ENCODE data around the gene ANKK1.

GRCh38 chr11:113376156-113376555 lies 11.4 kb upstream of the ANKK1 start:
- TF ChIP-seq, protein P1, sequence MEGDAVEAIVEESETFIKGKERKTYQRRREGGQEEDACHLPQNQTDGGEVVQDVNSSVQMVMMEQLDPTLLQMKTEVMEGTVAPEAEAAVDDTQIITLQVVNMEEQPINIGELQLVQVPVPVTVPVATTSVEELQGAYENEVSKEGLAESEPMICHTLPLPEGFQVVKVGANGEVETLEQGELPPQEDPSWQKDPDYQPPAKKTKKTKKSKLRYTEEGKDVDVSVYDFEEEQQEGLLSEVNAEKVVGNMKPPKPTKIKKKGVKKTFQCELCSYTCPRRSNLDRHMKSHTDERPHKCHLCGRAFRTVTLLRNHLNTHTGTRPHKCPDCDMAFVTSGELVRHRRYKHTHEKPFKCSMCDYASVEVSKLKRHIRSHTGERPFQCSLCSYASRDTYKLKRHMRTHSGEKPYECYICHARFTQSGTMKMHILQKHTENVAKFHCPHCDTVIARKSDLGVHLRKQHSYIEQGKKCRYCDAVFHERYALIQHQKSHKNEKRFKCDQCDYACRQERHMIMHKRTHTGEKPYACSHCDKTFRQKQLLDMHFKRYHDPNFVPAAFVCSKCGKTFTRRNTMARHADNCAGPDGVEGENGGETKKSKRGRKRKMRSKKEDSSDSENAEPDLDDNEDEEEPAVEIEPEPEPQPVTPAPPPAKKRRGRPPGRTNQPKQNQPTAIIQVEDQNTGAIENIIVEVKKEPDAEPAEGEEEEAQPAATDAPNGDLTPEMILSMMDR (IDR thresholded peaks at IDR 0.05) = no peak
- TF ChIP-seq POLR2A (IDR thresholded peaks at IDR 0.05) = no peak
